ENCODE results near the gene AKR1A1. TPM values are rescaled to one million over a fixed set of nuclear protein-coding genes. Genes with fewer than 3 reads are reported as not detected.

Gene AKR1A1
- total and polyA plus RNA-seq, 2 of the 8 experiments (the other 6 are each of a cell fraction or from before 2014, with no cell fraction given) = 344 to 435 TPM

DNA sequence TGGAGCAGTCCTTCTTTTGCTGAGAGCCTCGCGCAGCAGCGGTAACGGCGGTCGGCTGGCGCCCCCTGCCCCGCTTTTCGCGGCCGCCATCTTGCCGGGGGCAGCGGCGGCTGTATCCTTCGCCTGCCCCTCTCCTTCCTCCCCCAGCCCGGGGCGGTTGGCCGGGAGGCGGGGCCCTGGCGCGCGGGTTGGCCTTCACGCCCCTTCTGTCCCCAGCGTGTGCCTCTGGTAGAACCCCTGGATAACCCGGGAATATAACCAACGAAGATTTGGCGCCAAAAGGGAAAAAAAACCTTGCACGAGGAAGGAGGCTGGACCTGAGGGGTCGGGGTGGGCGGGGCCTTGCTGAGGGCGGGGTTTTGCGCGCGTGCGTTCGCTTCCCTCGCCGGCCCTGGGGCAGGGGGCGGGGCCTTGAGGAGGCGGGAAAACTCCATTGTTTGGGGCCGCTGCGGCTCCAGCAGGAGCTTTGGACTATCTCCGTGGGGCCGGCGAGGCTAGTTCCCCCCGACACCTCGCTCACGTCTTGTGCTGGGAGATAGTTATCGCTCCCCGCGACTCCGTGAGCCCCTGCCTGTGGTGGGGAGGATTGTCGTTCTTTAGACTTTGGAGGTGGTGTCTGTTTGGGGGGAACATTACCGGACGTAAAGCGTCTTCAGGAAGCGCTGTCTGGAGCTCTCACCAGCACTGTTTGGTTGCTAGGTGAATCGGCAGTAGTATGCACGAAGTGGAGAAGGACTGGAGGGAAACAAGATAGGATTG is 33.9 kb downstream of the AKR1A1 start (continued):
- TF ChIP-seq, protein P1, sequence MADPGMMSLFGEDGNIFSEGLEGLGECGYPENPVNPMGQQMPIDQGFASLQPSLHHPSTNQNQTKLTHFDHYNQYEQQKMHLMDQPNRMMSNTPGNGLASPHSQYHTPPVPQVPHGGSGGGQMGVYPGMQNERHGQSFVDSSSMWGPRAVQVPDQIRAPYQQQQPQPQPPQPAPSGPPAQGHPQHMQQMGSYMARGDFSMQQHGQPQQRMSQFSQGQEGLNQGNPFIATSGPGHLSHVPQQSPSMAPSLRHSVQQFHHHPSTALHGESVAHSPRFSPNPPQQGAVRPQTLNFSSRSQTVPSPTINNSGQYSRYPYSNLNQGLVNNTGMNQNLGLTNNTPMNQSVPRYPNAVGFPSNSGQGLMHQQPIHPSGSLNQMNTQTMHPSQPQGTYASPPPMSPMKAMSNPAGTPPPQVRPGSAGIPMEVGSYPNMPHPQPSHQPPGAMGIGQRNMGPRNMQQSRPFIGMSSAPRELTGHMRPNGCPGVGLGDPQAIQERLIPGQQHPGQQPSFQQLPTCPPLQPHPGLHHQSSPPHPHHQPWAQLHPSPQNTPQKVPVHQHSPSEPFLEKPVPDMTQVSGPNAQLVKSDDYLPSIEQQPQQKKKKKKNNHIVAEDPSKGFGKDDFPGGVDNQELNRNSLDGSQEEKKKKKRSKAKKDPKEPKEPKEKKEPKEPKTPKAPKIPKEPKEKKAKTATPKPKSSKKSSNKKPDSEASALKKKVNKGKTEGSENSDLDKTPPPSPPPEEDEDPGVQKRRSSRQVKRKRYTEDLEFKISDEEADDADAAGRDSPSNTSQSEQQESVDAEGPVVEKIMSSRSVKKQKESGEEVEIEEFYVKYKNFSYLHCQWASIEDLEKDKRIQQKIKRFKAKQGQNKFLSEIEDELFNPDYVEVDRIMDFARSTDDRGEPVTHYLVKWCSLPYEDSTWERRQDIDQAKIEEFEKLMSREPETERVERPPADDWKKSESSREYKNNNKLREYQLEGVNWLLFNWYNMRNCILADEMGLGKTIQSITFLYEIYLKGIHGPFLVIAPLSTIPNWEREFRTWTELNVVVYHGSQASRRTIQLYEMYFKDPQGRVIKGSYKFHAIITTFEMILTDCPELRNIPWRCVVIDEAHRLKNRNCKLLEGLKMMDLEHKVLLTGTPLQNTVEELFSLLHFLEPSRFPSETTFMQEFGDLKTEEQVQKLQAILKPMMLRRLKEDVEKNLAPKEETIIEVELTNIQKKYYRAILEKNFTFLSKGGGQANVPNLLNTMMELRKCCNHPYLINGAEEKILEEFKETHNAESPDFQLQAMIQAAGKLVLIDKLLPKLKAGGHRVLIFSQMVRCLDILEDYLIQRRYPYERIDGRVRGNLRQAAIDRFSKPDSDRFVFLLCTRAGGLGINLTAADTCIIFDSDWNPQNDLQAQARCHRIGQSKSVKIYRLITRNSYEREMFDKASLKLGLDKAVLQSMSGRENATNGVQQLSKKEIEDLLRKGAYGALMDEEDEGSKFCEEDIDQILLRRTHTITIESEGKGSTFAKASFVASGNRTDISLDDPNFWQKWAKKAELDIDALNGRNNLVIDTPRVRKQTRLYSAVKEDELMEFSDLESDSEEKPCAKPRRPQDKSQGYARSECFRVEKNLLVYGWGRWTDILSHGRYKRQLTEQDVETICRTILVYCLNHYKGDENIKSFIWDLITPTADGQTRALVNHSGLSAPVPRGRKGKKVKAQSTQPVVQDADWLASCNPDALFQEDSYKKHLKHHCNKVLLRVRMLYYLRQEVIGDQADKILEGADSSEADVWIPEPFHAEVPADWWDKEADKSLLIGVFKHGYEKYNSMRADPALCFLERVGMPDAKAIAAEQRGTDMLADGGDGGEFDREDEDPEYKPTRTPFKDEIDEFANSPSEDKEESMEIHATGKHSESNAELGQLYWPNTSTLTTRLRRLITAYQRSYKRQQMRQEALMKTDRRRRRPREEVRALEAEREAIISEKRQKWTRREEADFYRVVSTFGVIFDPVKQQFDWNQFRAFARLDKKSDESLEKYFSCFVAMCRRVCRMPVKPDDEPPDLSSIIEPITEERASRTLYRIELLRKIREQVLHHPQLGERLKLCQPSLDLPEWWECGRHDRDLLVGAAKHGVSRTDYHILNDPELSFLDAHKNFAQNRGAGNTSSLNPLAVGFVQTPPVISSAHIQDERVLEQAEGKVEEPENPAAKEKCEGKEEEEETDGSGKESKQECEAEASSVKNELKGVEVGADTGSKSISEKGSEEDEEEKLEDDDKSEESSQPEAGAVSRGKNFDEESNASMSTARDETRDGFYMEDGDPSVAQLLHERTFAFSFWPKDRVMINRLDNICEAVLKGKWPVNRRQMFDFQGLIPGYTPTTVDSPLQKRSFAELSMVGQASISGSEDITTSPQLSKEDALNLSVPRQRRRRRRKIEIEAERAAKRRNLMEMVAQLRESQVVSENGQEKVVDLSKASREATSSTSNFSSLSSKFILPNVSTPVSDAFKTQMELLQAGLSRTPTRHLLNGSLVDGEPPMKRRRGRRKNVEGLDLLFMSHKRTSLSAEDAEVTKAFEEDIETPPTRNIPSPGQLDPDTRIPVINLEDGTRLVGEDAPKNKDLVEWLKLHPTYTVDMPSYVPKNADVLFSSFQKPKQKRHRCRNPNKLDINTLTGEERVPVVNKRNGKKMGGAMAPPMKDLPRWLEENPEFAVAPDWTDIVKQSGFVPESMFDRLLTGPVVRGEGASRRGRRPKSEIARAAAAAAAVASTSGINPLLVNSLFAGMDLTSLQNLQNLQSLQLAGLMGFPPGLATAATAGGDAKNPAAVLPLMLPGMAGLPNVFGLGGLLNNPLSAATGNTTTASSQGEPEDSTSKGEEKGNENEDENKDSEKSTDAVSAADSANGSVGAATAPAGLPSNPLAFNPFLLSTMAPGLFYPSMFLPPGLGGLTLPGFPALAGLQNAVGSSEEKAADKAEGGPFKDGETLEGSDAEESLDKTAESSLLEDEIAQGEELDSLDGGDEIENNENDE (IDR thresholded peaks at IDR 0.05; ENCODE audit: insufficient replicate concordance, low read length) = no peak
- TF ChIP-seq RNF2 (IDR thresholded peaks at IDR 0.05; ENCODE audit: borderline replicate concordance, low read depth, low read length, missing control alignments, poor library complexity, severe bottlenecking) = no peak
- peak; percentile 39 to 85; a peak in 1 of 4 replicates for TF ChIP-seq SIN3A (conservative IDR thresholded peaks at IDR 0.05 in 1 of 2, IDR thresholded peaks at IDR 0.05 in 1 of 2; ENCODE audit: low read depth in 1 of 2, low read length in 2 of 2)
- TF ChIP-seq KDM5A (IDR thresholded peaks at IDR 0.05; ENCODE audit: low read length) = no peak
- TF ChIP-seq SIRT6 (IDR thresholded peaks at IDR 0.05; ENCODE audit: low read length) = no peak
- TF ChIP-seq MAFK (IDR thresholded peaks at IDR 0.05; ENCODE audit: low read depth, low read length) = no peak
- TF ChIP-seq POLR2A (IDR thresholded peaks at IDR 0.05; ENCODE audit: control extremely low read depth in 1 of 2, low read depth in 2 of 2, low read length in 2 of 2) = peak in 1 of 2 experiments; percentile 91; a peak in 2 of 3 replicates
- TF ChIP-seq BACH1 (IDR thresholded peaks at IDR 0.05; ENCODE audit: low read length) = no peak
- TF ChIP-seq FOSL1 (IDR thresholded peaks at IDR 0.05; ENCODE audit: insufficient read depth, low read depth, low read length) = no peak
- TF ChIP-seq TAF1 (IDR thresholded peaks at IDR 0.05; ENCODE audit: low read depth, low read length) = peak; percentile 76
